Bone marrow (tissue), 2 donors: Measurements from ENCODE around the gene ZNF280B.

Source experiments
- DNase-seq, 2 donors: peaks; one replicate each; lab custom pipeline; 2025; lab: John Stamatoyannopoulos, UW

The ZNF280B gene, protein sequence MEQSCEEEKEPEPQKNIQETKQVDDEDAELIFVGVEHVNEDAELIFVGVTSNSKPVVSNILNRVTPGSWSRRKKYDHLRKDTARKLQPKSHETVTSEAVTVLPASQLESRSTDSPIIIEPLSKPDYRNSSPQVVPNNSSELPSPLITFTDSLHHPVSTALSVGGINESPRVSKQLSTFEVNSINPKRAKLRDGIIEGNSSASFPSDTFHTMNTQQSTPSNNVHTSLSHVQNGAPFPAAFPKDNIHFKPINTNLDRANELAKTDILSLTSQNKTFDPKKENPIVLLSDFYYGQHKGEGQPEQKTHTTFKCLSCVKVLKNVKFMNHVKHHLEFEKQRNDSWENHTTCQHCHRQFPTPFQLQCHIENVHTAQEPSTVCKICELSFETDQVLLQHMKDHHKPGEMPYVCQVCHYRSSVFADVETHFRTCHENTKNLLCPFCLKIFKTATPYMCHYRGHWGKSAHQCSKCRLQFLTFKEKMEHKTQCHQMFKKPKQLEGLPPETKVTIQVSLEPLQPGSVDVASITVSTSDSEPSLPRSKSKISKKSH

DNA sequence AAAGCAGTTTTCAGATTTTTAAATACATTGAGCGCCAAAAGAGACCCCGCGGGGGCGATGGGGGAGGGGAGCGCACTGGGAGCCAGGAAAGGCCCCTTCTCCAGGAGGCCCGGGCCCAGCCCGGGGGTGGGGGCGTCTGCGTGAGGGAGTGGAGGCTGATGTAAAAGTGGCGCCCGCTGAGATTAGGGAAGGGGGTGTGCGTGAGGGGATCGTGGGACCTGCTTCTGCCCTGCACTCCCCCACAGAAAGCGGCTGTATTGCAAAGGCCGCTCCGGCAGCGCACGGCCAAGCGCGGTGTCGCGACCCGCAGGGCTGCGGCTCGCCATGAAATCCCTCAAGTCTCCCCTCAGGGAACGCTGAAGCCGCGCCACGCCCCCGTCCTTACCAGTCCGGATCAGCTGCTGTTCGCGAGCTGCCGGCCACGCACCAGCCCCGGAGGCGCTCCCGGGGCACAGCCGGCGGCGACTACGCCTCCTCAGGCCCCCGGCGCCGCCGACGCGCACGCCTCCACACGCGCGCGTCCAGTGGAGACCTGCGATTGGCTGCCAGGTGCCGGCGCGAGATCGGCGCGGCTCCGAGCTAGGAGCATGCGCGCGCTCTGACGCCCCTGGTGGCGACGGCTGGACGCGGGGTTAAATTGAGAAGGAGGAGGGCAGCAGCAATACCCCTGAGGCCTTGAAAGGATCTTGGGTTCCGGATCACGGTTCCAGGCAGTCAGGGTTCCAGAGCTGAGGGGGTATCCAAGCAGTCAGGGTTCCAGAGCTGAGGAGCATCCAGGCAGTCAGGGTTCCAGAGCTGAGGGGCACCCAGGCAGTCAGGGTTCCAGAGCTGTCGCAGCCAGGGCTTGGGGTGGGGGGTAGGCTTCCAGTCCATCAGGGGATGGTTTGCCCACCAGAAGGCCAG is at the start of gene ZNF280B:
Gene ZNF280B (minus strand): TSS at position 469 of the 903 bp plus-strand sequence. CDS start 19,344 bp downstream, outside the sequence.
- DNase-seq: peak; percentile 19 to 59

DNA sequence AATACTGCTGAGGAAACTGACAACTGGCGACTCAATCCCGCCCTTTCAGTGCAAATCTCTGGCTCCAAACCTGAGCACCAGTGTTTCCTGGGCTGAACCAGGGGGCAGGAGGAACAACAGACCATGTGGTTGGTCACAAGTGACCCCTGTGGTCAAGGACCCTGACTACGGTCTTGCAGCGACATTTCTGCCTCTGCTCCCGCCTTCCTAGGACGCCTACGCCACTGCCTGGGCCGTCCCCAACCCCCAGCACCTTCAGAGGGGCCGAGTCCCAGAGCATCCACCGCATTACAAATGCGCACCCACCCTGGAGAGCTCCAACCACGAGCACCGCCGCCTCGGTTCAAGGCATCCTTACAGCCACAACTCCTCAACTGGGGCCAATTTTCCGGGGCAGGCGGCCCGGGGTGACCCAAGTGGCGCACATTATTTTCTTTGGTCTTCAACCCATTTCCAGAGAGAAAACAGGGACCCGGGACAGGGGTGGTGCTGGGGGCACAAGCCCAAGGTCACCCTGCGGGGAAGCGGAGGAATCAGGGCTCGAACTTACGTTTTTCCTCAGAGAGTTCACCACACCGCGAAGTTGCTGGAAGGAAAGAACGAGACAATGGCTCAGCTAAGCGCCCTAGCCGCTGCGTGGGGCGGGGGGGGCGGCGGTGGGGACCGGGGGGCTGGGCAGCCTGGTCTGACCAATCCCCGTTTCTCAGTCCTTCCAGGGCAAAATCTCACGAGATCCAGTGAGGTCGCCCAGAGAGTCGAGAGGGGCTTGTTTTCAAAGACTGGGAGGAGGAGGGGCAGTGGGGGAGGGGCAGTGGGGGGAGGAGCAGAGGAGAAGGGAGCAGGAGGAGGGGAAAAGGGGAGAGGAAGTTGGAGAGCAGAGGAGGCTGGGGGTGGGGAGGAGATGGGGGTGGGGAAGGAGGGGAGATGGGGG is 48.7 kb upstream of the ZNF280B start:
- no peak for DNase-seq

DNA sequence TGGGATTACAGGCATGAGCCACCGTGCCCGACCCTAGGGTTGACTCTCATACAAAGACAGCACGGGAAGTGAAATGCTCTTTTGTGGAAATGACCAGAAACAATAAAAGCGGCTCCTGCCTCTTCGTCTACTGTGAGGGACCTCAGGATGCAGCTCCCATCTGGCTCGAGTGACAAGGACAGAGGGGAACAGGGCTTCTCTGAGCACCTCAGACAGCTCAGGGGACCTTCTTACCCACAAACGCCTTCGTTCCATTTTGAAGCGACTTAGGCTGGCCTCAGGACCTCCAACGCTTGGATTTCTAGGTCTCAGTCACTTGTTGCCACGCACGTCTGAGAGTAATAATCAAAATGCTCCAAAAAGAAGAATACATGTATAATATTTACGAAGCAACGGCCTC is 48.0 kb upstream of the ZNF280B start:
- no peak for DNase-seq

DNA sequence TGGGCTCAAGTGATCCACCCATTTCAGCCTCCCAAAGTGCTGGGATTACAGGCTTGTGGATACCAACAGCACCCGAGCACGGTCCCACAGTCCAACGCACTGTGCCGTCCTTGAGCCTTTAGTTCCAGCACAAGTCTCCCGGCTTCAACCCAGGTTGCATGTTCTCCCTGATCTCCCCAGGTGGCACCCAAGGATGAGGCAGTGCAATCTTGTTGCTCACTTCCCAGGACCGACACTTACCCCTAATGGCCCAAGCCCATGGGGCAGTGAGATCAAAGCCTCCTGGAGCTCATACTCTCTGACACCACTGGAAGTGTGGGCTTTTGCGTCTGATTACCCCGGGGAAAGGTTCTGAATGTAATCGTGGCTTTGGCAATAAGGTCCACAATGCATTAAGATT is 47.1 kb upstream of the ZNF280B start:
- no peak for DNase-seq

DNA sequence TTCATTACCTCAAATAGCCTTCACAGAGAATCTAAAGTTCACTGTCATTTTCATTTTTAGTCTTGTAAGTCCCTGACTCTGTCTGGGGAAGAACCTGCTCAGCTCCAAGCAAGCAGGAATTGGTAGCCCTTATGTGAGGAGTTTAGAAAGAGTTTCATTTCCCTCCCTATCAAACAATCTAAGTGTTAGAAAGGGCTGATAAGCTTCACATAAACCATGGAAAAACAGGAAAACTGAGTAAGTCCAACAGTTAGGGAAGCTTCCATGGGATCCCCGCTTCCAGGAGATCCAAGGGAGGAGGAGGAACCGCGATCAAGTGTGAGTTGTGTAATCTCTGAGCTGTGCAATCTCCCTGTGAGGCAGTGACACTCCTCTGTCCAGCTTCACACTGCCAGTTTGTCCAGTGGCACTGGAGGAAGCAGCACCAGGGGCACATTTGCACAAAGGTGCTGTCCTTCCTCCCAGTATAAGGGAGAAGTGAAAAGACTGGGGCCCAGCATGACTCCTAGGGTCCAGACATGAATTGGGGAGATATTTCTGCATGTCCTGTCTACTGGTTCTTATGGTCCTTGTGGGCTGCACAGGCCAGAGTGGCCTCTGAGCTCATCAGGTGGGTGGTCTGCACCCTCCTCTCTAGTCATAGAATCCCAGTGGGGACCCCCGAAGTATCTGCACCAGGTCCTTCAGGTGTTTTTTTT is 46.2 kb upstream of the ZNF280B start:
- DNase-seq: no peak

DNA sequence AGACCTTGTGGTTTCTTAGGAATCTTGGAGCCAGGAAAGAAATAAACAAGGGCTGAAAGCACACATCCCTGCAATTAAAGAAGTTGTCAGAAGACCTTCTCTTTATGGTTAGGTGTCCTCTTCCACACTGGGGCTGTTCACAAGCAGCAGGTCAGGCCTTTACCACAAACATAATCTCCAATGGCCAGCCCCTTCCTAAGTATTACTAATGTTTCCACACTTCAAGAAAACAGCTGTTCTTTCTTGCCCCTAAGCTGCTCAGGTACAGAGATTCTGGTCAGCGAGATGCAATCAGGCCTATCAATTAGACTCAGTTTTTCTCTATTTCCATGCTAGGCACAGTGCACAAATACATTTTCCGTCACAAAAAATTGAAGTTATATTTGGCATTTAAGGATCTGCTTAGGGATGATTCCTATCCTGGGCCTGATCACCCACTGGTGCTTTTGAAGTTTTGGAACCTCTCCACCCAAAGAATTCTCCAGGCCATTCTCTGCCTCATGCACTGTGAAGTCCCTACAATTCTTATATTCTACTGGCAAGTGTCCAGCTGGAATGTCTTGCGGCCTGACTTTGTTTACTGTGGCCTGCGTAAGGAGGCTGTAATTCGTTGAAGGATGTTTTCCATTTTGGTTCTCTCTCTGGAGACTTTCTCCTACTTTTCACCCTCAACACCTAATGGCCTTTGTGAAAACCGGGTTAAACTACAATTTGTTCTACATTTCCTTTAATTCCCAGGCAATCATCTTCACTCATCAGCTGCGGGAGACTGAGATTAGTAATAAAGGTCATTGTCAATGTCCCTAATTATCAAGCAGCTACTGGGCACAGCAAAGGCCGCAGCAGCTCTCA is 45.4 kb upstream of the ZNF280B start:
- DNase-seq: no peak

DNA sequence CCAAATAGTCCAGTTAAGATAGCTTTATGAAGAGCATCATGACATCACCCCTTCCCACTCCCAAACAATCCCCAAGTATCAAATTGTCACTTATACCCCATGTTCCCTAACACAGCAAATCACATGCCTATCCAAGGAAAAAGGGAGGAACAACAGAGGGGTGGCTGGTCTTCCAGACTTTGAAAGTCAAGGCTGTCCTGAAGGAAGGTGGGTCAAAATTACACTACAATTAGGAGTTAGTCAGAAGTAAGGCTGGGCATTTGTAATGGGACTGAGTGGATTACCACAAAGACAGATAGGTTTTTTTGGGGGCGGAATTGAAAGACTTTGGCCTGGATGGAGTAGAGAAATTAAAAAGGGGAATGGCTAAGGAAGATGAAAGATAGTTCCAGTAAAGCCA is 44.6 kb upstream of the ZNF280B start:
- DNase-seq: no peak

DNA sequence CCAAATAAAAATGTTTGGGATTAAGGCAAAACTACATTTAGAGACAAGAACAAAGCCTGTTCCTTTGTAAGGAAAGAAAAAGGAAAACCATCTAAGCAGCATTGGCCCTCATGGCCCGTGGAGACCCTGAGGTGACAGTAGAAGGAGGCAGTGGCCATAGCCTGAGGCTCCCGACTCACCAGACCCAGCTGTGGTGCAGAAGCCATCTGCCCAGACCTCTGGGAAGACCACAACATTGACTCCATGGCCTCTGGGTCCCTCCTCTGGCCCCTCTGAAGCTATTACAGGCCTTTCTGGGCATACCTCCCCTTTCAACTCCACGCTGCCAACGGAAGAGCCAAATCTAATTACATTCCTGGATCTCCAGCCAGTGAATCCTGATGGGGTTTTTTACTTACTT is 44.1 kb upstream of the ZNF280B start:
- no peak for DNase-seq

DNA sequence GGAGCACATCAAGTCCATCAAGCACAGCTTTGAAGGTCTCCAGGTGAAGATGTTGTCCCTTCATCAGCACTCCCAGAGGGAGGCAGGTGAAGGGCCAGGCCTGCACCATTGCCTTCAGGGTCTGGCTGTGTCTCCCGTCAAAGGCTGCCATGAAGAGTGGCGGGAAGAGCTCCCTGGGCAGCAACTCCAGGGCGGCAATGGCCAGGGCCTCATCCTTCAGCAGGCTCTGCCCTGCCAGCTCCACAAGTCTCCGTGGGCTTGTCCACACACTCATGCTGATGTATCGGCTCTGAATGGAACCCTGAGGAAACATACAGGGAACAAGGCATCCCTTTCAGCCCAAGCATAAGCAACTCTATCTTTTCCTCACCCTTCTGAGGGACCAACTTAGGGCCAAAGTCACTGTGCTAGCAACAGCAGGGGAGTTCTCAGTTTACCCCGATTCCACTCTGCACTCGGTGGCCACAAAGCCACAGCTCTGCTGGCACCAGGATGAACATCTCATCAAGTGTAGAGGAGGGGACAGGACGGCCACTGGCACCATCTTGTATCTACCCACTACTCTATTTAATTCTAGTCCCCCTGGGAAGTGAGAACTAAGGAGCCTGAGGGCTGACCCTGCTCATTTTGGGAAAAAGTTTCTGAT is 42.4 kb upstream of the ZNF280B start:
- DNase-seq: no peak

DNA sequence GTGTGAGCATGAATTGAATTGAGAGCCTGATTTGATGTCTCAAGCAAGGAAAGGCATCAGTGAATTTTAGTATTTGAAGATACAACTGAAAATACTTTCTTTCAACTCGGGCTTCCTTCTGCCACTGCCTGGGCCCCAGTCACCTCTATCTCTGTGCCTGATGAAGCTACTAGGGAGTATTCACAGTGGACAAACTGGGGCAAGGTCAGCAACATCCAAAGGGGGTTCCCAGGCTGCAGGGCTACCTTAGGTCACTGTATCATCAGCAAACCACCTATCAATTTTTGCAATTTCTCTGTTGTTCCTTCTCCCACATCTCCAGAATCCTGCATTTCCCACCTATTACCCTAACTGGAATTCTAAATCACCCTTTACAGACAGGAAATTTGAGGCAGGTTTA is 40.4 kb upstream of the ZNF280B start:
- no peak for DNase-seq

DNA sequence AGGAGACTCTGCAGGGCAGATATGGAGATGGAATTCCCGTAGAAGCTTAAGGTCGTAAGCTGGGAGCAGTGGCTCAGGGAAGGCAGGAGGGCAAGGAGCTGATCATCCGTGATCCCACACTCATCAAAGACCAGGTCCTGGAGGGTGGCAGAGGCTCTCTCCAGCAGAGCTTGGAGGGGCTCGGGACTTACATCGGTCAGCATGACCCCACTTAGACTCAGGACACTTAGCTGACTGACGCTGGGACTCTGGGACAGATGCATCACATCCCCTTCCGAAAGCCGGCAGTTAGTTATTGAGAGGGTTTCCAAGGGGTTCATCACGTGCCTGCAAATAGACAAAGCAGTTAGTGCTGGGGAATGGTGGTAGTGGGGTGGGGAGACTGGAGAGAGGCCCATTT is 39.8 kb upstream of the ZNF280B start:
- DNase-seq: no peak

DNA sequence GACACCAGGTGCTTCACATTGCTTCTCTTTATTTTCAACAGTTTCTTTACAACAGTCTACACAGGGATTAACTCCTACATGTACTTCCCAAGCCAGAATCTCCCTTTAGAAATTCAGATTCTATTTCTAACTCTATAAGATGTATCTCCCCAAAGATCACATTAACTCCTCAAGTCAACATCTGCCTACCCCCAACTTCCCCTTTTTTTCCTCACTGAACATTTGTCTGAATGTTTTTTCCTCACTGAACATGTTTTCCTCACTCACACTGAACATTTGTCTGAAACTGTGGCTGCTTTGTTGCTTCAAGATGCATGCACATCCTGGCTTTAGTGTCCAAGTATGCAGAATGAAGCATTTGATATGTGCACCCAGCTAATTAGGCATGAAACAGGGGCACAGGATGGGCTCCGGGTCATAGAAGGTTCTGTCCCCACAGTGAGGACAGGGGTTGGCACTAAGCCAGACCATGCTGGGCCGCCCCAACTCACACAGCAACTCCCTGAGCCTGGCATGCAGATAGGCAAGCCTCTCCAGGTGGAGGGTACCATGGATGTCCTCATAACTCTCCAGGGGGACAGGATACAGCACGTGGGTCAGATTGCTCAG is 39.3 kb upstream of the ZNF280B start:
- peak in 1 of 2 donors; percentile 75 for DNase-seq

DNA sequence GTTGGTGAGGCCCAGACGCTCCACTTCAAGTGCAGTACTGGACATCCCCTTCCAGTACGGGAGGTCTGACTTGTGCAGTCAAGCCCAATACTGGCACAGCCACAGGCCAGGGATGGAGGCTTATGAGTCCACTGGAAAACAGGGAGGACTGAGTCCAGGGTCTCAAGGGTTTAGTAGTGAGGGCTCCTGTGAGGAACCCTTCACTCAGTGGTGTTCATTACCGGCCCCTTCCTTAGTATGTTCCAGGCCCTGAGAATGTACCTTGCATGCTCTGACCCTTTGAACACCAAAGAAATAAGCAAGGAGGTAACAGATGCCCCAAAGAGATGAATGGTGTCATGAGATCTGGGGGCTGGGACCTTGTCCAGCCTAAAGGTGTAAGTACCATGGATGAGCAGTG is 38.7 kb upstream of the ZNF280B start:
- no peak for DNase-seq

DNA sequence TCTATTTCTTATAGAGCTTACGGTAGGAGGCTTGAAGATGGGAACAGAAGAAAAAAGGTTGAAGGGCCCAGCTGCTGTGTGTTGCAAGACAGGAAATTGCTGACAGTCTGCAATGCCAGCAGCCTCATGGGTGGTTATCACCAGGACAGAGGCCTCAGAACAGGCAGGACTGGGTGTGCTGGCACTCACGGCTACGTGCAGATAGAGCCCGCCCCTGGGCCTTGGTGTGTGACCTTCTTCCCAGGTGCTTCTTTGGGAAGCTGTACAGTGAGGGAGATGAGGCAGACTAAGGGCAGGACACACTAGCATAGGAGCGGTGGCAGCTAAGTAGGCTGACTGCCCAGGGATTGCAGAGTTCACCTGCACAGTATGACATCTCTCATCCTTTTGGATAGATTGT is 37.9 kb upstream of the ZNF280B start:
- DNase-seq: peak in 1 of 2 donors; percentile 46

DNA sequence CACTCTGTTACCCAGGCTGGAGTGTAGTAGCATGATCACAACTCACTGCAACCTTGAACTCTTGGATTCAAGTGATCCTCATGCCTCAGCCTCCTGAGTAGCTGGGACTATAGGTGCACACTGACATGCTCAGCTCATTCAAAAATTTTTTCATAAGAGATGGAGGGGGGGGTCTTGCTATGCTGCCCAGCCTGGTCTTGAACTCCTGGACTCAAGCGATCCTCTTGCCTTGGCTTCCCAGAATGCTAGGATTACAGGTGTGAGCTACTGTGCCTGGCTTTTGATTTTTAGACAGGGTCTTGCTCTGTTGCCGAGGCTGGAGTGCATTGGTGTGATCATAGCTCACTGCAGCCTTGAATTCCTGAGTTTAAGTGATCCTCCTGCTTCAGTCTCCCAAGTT is 36.5 kb upstream of the ZNF280B start:
- no peak for DNase-seq

DNA sequence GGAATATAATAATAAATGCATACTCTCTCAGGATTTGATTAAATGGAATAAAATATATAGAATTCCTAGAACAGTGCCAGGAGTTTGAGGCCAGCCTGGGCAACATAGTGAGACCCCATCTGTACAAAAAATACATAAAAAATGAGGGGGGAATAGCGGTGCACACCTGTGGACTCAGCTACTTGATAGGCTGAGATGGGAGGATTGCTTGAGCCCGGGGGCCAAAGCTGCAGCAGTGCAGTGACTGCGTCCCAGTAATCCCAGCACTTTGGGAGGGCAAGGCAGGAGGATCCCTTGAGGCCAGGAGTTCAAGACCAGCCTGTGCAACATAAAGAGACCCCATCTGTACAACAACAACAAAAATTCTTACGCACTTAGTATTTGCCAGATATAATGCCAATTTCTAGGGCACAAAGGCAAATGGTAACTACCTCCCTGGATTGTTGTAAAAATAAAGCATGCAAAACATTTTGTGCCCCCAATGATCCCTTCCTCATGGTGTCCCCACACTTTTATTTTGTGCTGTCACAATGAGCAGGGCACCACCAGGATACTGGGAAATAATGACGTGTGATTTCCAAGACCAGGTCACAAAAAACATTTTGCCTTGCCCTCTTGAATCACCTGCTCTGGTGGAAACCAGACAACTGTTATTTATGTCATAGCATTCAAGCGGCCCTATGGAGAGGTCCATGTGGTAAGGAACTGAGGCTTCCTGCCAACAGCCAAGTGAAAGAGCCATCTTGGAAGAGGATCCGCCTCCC is 29.9 kb upstream of the ZNF280B start:
- no peak for DNase-seq

DNA sequence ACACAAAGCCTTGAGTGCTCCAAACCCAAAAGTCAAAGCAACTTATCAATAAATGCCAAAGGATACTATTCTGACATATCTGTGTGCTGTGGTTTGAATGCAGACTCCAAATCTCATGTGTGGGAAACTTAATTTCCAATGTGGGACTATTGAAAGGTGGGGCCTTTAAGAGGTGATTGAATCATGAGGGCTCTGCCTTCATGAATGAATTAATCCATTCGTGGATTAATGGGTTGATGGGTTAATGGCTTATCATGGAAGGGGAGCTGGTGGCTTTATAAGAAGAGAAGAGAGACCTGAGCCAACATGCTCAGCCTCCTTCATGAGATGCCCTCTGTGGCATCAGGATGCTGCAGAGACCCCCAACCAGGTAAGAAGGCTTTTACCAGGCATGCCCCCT is 28.4 kb upstream of the ZNF280B start:
- DNase-seq: no peak

DNA sequence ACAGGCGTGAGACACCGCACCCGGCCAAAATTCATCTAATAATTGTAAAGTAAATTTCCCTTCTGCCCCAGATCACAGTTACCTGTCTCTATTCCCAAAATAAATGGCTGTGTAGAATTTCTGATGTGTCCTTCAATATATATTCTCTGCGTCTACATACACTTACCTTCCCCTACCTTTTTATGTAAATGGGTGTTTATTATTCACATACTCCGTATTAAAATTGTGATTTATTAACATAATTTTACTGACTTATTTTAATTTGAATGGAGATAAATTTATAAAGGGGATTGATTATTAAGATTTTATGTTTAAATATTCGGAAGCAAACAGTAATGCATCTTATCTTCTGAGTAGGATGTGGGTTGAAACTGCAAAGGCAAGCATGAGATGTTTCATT is 28.0 kb upstream of the ZNF280B start:
- DNase-seq: no peak
